Natural killer cell (primary cell): ENCODE measurements around the gene TBC1D24. TPM values are rescaled to one million over a fixed set of nuclear protein-coding genes. Genes with fewer than 3 reads are reported as not detected.
"Not testable (repeated sequence)": the region's sequence is repeated elsewhere in the genome, so short reads cannot be mapped to it uniquely, and the experiment has no call there.

Source experiments
- ATAC-seq, 3 donors: fragments of 150-1000 bp in 2 of 3; fragments of 200-7000 bp in 1 of 3; cut with Tn5 transposase; 1 replicate in 1 of 3; 2 replicates in 2 of 3; pipeline ENCODE4 v1.10.0; 2021; ENCODE audit warnings: mild to moderate bottlenecking in 2 of 3, moderate library complexity in 2 of 3
- DNase-seq, 2 donors: peaks; one replicate each; pipeline versions ENCODE4 v3.0.0 to v3.0.0-alpha.2; 2013 to 2021; ENCODE audit warnings: mixed read lengths in 1 of 2
- H3K27ac ChIP-seq: one replicate; pipeline ENCODE4 v1.5.1; 2013; ENCODE audit warnings: mild to moderate bottlenecking, low read length
- H3K27me3 ChIP-seq: one replicate; pipeline ENCODE4 v1.6.1; 2013; ENCODE audit warnings: low read length; ENCODE audit not compliant: control insufficient read depth, insufficient read depth
- H3K36me3 ChIP-seq: one replicate; pipeline ENCODE4 v1.6.1; 2013; ENCODE audit warnings: low read length; ENCODE audit not compliant: control insufficient read depth, insufficient read depth
- H3K4me1 ChIP-seq: one replicate; pipeline ENCODE4 v1.6.1; 2013; ENCODE audit warnings: low read length; ENCODE audit not compliant: control insufficient read depth, insufficient read depth
- H3K4me3 ChIP-seq: one replicate; pipeline ENCODE4 v1.5.1; 2013; ENCODE audit warnings: low read length
- H3K9me3 ChIP-seq: one replicate; pipeline ENCODE4 v1.6.1; 2013; ENCODE audit warnings: low read length; ENCODE audit not compliant: control insufficient read depth, insufficient read depth
- H3K27ac Mint-ChIP-seq, 2 donors: one replicate each; pipeline ENCODE4 v1.8.0; 2022; ENCODE audit warnings: mild to moderate bottlenecking in 2 of 2, mixed read lengths in 2 of 2, moderate library complexity in 1 of 2
- H3K27me3 Mint-ChIP-seq, 2 donors: one replicate each; pipeline ENCODE4 v1.8.0; 2022; ENCODE audit warnings: low read depth in 2 of 2, mixed read lengths in 2 of 2
- H3K36me3 Mint-ChIP-seq: one replicate; pipeline ENCODE4 v1.8.0; 2022; ENCODE audit warnings: mixed read lengths
- H3K4me1 Mint-ChIP-seq, 2 donors: one replicate each; pipeline ENCODE4 v1.8.0; 2022; ENCODE audit warnings: mixed read lengths in 2 of 2
- H3K4me3 Mint-ChIP-seq: one replicate; pipeline ENCODE4 v1.8.0; 2022; ENCODE audit warnings: mild to moderate bottlenecking, moderate library complexity, mixed read lengths
- H3K9me3 Mint-ChIP-seq, 2 donors: one replicate each; pipeline ENCODE4 v1.8.0; 2022; ENCODE audit warnings: mixed read lengths in 2 of 2
- WGBS: methylation state at CpG from one replicate; pipeline ENCODE4 v1.1.7; 2013; ENCODE audit warnings: missing lambda C conversion rate; ENCODE audit not compliant: insufficient coverage; 5-methylcytosine and 5-hydroxymethylcytosine counted together
- intact Hi-C: fragments of 100-400 bp; cut with micrococcal nuclease; formaldehyde crosslinking; loops from one replicate; pipeline ENCODE4 v1.14.2; 2022
- total RNA-seq, 4 donors: library from RNA; stranded (reverse); fragments of 120-200 nt in 1 of 4; gene quantifications; one replicate each; pipeline versions ENCODE4 v1.2.3 to v1.2.4, GENCODE V29; 2013 to 2022

The TBC1D24 gene
- total RNA-seq, 3 donors from 2014 or later (not counting 1 experiment from before 2014, with no cell fraction given) = 7.2 to 13.0 (median 10.9) TPM

- H3K4me1 Mint-ChIP-seq = peaks cover 22 to 31% of the 10 kb centered on the region in 2 donors
- H3K27ac ChIP-seq, H3K4me3 Mint-ChIP-seq, H3K27me3 ChIP-seq, H3K27me3 Mint-ChIP-seq, H3K27ac Mint-ChIP-seq, H3K9me3 ChIP-seq, H3K9me3 Mint-ChIP-seq, DNase-seq, H3K4me3 ChIP-seq, intact Hi-C loops, ATAC-seq, H3K36me3 Mint-ChIP-seq, H3K36me3 ChIP-seq: not testable (repeated sequence)
- H3K4me1 ChIP-seq = peaks cover 28% of the 10 kb centered on the region
- 96% methylated on average over 11 of the region's 14 CpGs for WGBS
Measured at GRCh38 chr16:2543771-2544170, 68.8 kb downstream of the TBC1D24 start.

- H3K4me3 Mint-ChIP-seq, H3K9me3 ChIP-seq, H3K4me1 ChIP-seq, ATAC-seq, intact Hi-C loops, H3K36me3 Mint-ChIP-seq, H3K4me1 Mint-ChIP-seq, H3K27ac Mint-ChIP-seq, H3K27me3 ChIP-seq, H3K27ac ChIP-seq, H3K27me3 Mint-ChIP-seq, H3K4me3 ChIP-seq, H3K36me3 ChIP-seq, H3K9me3 Mint-ChIP-seq, DNase-seq: not testable (repeated sequence)
- WGBS = no CpG with 5 or more reads among the region's 14 CpGs
Measured at GRCh38 chr16:2550283-2550878, 75.5 kb downstream of the TBC1D24 start.

- ATAC-seq, intact Hi-C loops, H3K27ac Mint-ChIP-seq, H3K27me3 ChIP-seq, H3K27me3 Mint-ChIP-seq, H3K4me1 ChIP-seq, H3K36me3 Mint-ChIP-seq, H3K4me3 Mint-ChIP-seq, H3K27ac ChIP-seq, DNase-seq, H3K9me3 Mint-ChIP-seq, H3K4me1 Mint-ChIP-seq, H3K4me3 ChIP-seq, H3K9me3 ChIP-seq, H3K36me3 ChIP-seq: not testable (repeated sequence)
- WGBS = 83% methylated on average over 12 of the region's 17 CpGs
Measured at GRCh38 chr16:2551420-2551889, 76.5 kb downstream of the TBC1D24 start.

GRCh38 chr16:2554709-2555425, 79.9 kb downstream of the TBC1D24 start:
- H3K4me1 Mint-ChIP-seq, H3K4me3 ChIP-seq, H3K4me3 Mint-ChIP-seq, H3K36me3 ChIP-seq, H3K27ac Mint-ChIP-seq, H3K4me1 ChIP-seq, ATAC-seq, intact Hi-C loops, H3K27me3 Mint-ChIP-seq, DNase-seq, H3K27ac ChIP-seq, H3K9me3 Mint-ChIP-seq, H3K27me3 ChIP-seq, H3K9me3 ChIP-seq, H3K36me3 Mint-ChIP-seq: not testable (repeated sequence)
- no CpG with 5 or more reads among the region's 13 CpGs for WGBS

Other genes with a start within 250 kb of the TBC1D24 start
- gene DNASE1L2, start 238.7 kb upstream of the TBC1D24 start, total RNA-seq = 1 to 10 TPM in 1 of 3 donors, under 1 TPM in 2; 0.19 to 1.4 (median 0.77) TPM
- 10 to 100 TPM; 14.6 to 19.2 (median 19.0) TPM for gene ECI1, start 223.5 kb upstream of the TBC1D24 start, total RNA-seq
- 100 to 1,000 TPM; 269 to 284 (median 273) TPM for gene RNPS1, start 207.0 kb upstream of the TBC1D24 start, total RNA-seq
- gene ABCA3, start 134.4 kb upstream of the TBC1D24 start, total RNA-seq = 10 to 100 TPM; 12.2 to 17.5 (median 16.6) TPM
- 10 to 100 TPM in 1 of 3 donors, 1 to 10 TPM in 2; 7.5 to 14.2 (median 8.4) TPM for gene CCNF, start 45.7 kb upstream of the TBC1D24 start, total RNA-seq
- 1 to 10 TPM in 1 of 3 donors, under 1 TPM in 2; 0.47 to 2.2 (median 0.55) TPM for gene TEDC2, start 15.0 kb upstream of the TBC1D24 start, total RNA-seq
- gene NTN3, start 3.8 kb upstream of the TBC1D24 start, total RNA-seq = not detected
- gene ATP6V0C, start 38.8 kb downstream of the TBC1D24 start, total RNA-seq = 100 to 1,000 TPM; 183 to 242 (median 217) TPM
- 100 to 1,000 TPM; 129 to 162 (median 144) TPM for gene AMDHD2, start 45.2 kb downstream of the TBC1D24 start, total RNA-seq
- gene CEMP1, start 56.3 kb downstream of the TBC1D24 start, total RNA-seq = under 1 TPM; 0.28 to 0.56 (median 0.45) TPM
- 10 to 100 TPM; 63.1 to 80.7 (median 73.5) TPM for gene PDPK1, start 62.9 kb downstream of the TBC1D24 start, total RNA-seq
- gene KCTD5, start 207.4 kb downstream of the TBC1D24 start, total RNA-seq = 10 to 100 TPM; 34.2 to 37.9 (median 36.5) TPM
- 1 to 10 TPM in 2 of 3 donors, under 1 TPM in 1; 0.42 to 1.3 (median 1.2) TPM for gene PRSS27, start 245.1 kb downstream of the TBC1D24 start, total RNA-seq